VCaP (cell line): Measurements from ENCODE around the gene ATXN7L1.

Experiments
- H3K27ac ChIP-seq: fragments of 450-650 bp; 2 replicates; pipeline ENCODE4 v1.5.1; 2017
- TF ChIP-seq, protein P1 (sequence below): fragments of 450-650 bp; conservative IDR thresholded peaks from 2 replicates; pipeline ENCODE4 v1.5.1; 2017; ENCODE audit warnings: mild to moderate bottlenecking, moderate library complexity

ATXN7L1 gene

DNA sequence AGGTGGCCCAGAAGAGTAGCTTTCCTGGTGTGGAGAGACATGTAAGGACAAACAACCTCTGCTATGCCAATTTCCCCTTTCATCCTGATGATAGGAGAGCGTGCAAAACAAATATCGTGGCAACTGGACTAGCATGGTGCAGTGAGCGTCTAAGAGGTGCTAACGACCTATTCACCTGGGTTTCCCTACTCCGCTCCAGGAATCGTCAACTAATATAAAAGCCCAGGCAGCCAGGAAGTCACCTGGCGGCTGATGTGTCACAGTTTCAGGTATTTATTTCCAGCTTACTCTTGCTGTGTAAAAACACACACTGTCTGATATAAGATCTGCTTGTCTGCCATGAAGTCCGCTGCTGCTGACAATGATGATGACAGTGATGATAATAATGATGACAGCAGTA lies 238.6 kb downstream of the ATXN7L1 start:
- H3K27ac ChIP-seq: no peak overlapping the region
- TF ChIP-seq, protein P1, sequence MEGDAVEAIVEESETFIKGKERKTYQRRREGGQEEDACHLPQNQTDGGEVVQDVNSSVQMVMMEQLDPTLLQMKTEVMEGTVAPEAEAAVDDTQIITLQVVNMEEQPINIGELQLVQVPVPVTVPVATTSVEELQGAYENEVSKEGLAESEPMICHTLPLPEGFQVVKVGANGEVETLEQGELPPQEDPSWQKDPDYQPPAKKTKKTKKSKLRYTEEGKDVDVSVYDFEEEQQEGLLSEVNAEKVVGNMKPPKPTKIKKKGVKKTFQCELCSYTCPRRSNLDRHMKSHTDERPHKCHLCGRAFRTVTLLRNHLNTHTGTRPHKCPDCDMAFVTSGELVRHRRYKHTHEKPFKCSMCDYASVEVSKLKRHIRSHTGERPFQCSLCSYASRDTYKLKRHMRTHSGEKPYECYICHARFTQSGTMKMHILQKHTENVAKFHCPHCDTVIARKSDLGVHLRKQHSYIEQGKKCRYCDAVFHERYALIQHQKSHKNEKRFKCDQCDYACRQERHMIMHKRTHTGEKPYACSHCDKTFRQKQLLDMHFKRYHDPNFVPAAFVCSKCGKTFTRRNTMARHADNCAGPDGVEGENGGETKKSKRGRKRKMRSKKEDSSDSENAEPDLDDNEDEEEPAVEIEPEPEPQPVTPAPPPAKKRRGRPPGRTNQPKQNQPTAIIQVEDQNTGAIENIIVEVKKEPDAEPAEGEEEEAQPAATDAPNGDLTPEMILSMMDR: no peak

DNA sequence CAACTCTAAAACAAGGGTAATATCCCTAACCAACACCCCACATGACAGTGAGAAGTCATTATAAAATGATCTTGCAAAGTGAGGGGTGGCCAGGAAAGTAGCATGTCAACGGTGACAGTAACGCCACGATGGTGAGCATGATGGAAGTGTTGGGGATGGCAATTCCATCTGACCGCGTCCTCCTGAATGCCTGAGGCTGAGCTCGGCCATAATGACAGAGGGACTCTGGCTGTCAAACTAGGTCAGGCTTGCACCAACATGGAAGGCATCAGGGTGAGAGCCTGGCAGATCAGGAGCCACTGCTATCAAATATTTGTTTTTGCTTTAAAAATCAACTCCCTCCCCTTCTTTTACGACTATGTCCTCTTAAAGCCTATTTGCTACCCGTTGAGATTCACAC lies 239.4 kb downstream of the ATXN7L1 start:
- TF ChIP-seq, protein P1: no peak
- H3K27ac ChIP-seq: no peak overlapping the region

DNA sequence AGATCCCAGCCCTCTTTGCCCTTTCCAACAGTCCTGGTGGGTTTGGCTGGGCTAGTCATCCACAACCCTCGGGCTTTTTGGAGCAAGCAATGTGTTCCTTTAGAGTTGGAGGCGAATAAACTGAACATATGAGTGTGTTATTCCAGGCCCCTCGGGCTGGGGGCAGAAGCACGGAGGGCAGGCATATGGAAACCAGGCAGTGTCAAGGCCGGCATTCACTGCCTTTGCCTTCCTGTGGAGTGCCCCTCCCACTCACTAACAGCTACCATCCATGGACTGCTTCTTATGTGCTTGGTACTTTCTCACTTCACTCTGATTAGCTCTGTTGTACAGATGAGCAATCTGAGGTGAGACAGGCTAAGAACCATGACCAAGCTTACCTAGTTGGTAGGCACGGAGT lies 241.2 kb downstream of the ATXN7L1 start:
- TF ChIP-seq, protein P1: no peak

DNA sequence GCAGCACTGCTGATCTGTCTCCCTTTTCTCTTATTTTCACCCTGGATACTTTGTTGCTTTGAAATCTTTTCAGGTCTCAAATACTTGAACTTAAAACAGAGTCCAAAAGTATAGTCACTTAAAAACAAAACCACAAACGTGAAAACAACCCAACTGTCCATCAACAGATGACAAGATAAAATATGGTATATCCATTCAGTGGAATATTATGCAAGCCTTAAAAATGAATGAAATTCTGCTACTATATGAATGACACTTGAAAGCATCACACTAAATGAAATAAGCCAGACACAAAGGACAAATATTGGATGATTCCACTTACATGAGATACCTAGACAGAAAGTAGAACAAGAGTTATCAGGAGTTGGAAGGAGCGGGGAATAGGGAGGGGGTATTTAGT lies 250.4 kb downstream of the ATXN7L1 start:
- no peak overlapping the region for H3K27ac ChIP-seq
- TF ChIP-seq, protein P1: no peak

More for the DNA sequence above, 241.2 kb downstream of the ATXN7L1 start:
- no peak overlapping the region for H3K27ac ChIP-seq

DNA sequence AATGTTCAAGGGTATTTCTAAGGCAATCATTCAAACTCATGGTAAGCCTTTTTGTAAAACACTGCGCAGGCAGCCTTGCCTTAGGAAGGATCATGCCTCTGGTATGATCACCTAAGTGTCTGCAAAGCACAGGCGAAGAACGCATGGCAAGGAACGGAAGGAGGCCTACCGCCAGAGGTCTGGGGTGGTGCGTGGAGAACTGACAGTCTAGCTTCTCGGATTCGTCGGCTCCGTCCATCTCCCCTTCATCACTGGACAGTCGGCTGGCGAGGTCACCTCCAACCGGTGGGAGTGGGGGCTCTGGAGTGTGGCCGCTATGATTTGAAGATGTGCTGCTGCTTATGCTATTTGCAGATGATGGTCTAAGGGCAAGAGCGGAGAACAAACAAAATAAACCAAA lies 252.5 kb downstream of the ATXN7L1 start:
- TF ChIP-seq, protein P1: no peak
- no peak overlapping the region for H3K27ac ChIP-seq

DNA sequence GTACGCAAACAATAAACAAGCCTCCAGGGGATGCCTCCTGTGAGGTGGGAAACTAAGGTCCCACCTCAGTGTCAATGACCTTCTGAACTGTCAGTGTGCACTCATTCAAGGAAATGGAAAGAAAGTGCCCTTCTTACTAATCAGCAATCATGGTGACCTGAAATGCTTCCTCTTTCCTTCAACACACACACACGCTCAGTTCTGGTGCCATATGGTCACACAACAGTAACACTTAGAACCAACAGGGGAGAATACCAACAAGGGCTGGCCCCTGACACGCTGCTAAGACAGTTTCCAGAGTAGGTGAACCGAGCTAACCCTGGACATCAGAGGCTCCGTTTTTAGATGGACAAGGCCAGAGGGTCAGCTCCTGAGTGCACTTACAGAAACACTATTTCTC lies 253.0 kb downstream of the ATXN7L1 start:
- no peak overlapping the region for H3K27ac ChIP-seq
- TF ChIP-seq, protein P1: no peak

DNA sequence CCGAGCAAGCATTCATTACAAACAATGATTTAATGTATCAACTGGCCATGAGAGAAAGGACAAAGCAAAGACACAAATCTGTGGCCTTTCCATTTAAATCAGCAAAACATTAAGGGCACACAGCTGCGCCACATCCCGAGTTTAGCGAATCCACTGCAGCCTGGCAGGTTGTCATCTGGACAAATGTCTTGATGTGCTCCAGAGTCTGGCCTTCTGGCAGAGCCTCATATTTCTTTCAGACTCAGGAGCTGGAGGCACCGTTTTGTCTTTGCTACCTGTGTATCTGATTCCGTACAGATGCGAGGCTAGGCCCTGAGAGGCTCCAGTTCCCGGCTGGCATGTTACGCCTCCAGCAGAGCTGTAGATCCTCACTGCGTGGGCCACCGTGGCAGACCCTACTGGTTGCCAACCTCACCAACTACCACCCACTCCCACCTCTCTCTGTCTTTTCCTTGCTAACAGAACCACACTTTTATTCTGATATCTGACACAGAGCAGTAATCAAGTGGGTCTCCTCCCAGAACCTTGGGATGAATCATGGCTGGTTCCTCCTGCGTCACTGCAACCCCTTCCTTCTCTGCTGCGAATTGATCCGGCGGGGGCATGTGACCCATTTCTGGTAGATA lies 254.2 kb downstream of the ATXN7L1 start:
- no peak overlapping the region for H3K27ac ChIP-seq

More for the DNA sequence above, 254.2 kb downstream of the ATXN7L1 start:
- TF ChIP-seq, protein P1: no peak
